Measurements from ENCODE around the gene DOCK4.

Gene DOCK4

DNA sequence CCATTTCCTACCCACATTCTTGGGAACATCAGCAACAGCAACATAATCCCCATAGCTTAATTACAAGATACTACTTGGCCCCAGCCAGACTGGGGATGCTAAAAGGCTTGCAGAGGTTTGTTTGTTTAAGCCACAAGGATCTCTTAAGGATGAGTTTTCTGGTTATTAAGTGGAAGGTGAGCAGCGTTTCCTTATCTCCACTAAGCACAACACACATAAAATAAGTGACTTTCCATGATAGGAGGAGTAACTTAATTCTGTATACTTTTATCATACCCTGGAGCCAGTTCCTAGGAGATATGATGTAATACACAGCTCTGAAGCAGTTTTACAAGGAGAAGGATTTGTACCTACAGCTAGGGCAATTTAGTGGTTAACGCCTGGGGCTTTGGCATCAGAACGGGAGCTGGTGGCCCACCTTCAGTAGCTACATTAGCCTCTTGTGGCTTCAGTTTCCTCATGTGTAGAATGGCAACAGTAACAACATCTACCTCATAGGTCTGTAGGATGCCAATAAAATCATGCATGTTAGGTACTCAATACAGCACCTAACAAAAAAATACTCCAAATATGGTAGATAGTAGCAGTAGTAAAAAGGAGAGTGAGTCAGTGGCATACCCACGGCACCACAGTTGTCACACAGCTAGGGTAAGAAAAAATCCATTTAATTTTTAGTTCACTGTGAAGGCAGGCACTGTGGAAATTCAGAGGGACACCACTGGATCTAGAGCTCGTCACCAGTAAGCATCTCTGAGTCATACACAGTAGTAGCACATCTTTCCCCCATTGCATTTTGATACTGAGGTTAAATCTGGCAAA is 55.2 kb downstream of the DOCK4 start:
- Histone ChIP-seq H3K4me3 (ENCODE audit: low read depth, low read length) (no peak overlapping the region), H3K27me3 (ENCODE audit: control insufficient read depth, insufficient read depth, low read length) (no peaks in the 10 kb centered on the region), H3K9ac (ENCODE audit: low read depth, low read length) (no peak overlapping the region), H3K9me3 (ENCODE audit: control insufficient read depth, insufficient read depth, low read length) (no peaks in the 10 kb centered on the region), H3K4me1 (ENCODE audit: control insufficient read depth, insufficient read depth, low read length) (peaks cover 5% of the 10 kb centered on the region), H3K36me3 (ENCODE audit: control insufficient read depth, insufficient read depth, low read length) (no peaks in the 10 kb centered on the region)

DNA sequence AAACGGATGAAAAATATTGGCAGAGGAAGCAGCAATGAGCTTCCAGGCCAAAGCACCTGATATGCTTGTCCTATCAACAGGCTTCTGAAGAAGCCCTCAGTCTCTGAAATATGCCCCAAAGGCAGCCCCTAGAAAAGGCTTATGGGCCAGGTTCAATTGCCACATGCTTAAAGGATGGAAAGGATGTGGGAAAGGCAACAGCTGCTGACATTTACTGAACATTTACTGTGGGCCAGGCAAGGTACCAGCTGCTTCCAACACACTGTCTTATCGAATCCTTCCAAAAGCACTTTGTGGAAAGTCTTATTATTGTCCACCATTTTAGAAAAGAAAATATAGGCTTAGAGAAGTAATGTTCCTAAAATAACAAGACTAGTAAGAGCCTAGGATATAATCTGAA is 56.5 kb downstream of the DOCK4 start:
- no peak overlapping the region for H3K4me3 ChIP-seq (ENCODE audit: low read depth, low read length)
- H3K36me3 ChIP-seq (ENCODE audit: control insufficient read depth, insufficient read depth, low read length), result no peaks in the 10 kb centered on the region
- no peaks in the 10 kb centered on the region for H3K9me3 ChIP-seq (ENCODE audit: control insufficient read depth, insufficient read depth, low read length)
- H3K9ac ChIP-seq (ENCODE audit: low read depth, low read length), result no peak overlapping the region
- no peaks in the 10 kb centered on the region for H3K27me3 ChIP-seq (ENCODE audit: control insufficient read depth, insufficient read depth, low read length)
- H3K4me1 ChIP-seq (ENCODE audit: control insufficient read depth, insufficient read depth, low read length), result peaks cover 3% of the 10 kb centered on the region

DNA sequence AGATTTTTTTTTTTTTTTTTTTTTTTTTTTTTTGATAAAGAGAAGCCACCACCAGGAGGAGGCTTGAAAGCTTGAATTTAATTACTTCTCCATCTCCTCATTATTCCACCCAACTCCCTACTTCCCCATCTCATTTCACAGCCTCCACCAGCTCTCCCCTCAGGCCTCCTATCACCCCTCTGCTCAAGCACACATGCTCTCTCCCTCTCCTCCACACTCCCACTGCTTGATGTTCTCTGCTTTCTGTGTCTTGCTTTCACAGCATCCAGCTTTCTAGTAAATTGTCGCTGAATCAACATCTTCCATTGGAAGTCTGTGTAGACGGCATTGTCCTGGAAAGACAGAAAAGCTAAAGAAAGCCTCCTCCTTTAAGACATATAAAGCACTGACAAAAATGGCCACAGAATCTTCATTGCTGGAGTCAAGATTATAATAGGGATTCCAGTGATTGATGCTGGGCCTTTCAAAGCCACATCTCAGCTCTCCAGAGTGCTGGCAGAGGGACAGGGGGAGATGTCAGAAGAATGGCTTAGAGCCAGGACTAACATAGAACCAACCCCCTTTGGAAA is 58.3 kb downstream of the DOCK4 start:
- Histone ChIP-seq H3K9me3 (ENCODE audit: control insufficient read depth, insufficient read depth, low read length) (no peaks in the 10 kb centered on the region), H3K27me3 (ENCODE audit: control insufficient read depth, insufficient read depth, low read length) (no peaks in the 10 kb centered on the region), H3K9ac (ENCODE audit: low read depth, low read length) (no peak overlapping the region), H3K4me1 (ENCODE audit: control insufficient read depth, insufficient read depth, low read length) (no peaks in the 10 kb centered on the region), H3K36me3 (ENCODE audit: control insufficient read depth, insufficient read depth, low read length) (no peaks in the 10 kb centered on the region), H3K4me3 (ENCODE audit: low read depth, low read length) (no peak overlapping the region)

DNA sequence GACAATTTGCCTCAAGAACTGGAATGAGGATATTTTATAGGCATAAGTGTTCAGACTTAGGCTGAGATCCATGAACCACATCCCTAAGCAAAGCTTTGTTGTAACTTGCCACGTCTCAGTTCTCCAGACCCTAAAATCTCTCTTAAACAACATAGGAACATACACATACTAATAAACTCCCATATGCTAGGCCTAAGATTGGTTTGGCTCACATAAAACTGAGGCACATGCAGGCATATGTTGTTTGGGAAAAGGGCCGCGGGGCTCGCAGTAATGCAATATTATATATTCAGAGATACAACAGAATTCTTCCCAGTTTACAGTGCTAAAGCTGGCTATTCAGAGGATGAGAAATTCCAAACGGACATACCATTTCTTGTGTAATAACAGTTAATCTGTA is 61.0 kb downstream of the DOCK4 start:
- Histone ChIP-seq H3K36me3 (ENCODE audit: control insufficient read depth, insufficient read depth, low read length) (no peaks in the 10 kb centered on the region), H3K9ac (ENCODE audit: low read depth, low read length) (no peak overlapping the region), H3K27me3 (ENCODE audit: control insufficient read depth, insufficient read depth, low read length) (no peaks in the 10 kb centered on the region), H3K9me3 (ENCODE audit: control insufficient read depth, insufficient read depth, low read length) (no peaks in the 10 kb centered on the region), H3K4me3 (ENCODE audit: low read depth, low read length) (no peak overlapping the region), H3K4me1 (ENCODE audit: control insufficient read depth, insufficient read depth, low read length) (peaks cover 3% of the 10 kb centered on the region)

DNA sequence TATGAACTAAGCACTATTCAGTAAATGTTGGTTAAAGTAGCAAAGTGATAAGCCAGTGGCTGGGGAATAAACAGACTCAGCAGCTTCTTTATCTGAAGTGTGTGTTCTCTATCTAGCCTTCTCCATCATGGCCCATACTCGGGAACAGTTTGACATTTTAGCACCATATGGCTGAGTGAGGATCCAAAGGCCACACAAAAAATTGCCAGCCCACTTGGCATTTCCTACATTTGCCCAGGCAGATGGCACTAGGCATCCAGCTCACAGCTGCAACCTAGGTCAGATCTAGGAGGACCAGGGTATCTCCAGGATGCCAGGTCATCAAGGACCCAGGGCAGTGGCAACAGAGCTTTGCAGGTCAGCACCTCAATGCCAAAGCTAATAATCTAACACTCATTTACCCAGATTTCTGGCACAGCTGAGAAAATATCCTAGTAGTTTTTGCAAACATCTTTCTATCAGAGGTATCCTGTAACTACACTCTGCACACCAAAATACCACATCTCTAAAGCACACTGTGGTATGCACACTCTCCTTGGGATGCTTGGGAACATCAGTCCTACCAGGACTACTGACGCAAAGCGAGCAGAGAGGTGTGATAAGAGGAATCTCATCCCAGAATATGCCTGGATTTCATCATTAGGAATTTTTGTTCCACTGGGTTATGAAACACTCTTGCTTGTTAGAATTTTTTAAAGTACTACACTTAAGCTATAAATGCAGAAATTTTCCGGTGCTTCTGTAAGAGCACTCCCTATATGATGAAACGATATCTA is 61.7 kb downstream of the DOCK4 start:
- Histone ChIP-seq H3K9ac (ENCODE audit: low read depth, low read length) (no peak overlapping the region), H3K27me3 (ENCODE audit: control insufficient read depth, insufficient read depth, low read length) (no peaks in the 10 kb centered on the region), H3K4me1 (ENCODE audit: control insufficient read depth, insufficient read depth, low read length) (peaks cover 5% of the 10 kb centered on the region), H3K36me3 (ENCODE audit: control insufficient read depth, insufficient read depth, low read length) (no peaks in the 10 kb centered on the region), H3K9me3 (ENCODE audit: control insufficient read depth, insufficient read depth, low read length) (no peaks in the 10 kb centered on the region), H3K4me3 (ENCODE audit: low read depth, low read length) (no peak overlapping the region)

DNA sequence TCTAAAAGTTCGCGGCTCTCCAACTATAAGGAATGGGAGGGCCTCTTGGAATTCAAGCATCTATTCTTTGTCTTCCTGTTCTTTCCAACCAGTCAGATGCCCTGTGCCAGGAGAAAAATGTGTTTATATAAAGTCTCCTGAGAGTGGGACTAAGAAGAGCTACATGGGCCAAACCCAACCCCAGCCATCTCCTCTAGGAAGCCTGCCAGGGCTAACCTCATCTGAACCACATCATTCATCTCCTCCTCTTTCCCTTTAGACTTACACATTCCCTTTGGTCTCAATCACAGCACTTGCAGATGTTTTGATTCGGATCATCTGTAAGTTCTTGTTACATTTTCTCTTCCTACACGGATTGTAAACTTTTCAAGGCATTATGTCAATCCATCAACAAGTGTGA is 62.6 kb downstream of the DOCK4 start:
- Histone ChIP-seq H3K9ac (ENCODE audit: low read depth, low read length) (no peak overlapping the region), H3K9me3 (ENCODE audit: control insufficient read depth, insufficient read depth, low read length) (no peaks in the 10 kb centered on the region), H3K27me3 (ENCODE audit: control insufficient read depth, insufficient read depth, low read length) (no peaks in the 10 kb centered on the region), H3K4me3 (ENCODE audit: low read depth, low read length) (no peak overlapping the region), H3K36me3 (ENCODE audit: control insufficient read depth, insufficient read depth, low read length) (no peaks in the 10 kb centered on the region), H3K4me1 (ENCODE audit: control insufficient read depth, insufficient read depth, low read length) (peaks cover 5% of the 10 kb centered on the region)

DNA sequence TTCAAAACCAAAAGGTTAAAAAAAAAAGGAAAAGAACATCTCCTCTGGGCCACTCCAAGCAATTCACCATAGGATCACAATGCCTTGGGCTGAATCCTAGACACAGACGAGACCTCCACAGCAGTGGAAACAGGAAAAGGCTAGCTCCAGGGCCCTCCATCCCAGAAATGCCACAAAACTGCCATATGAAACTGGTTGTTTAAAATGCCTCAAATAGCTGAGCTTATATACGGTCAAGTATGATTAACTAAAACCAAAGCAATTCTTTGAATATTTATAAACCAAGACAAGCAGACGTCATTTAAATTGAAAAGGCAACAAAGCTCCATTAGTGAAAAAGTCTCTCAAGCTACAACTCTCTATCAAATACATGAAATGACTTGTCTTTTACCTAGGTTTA is 63.1 kb downstream of the DOCK4 start:
- H3K4me3 ChIP-seq (ENCODE audit: low read depth, low read length), result no peak overlapping the region
- H3K27me3 ChIP-seq (ENCODE audit: control insufficient read depth, insufficient read depth, low read length), result no peaks in the 10 kb centered on the region
- H3K4me1 ChIP-seq (ENCODE audit: control insufficient read depth, insufficient read depth, low read length), result peaks cover 5% of the 10 kb centered on the region
- H3K9me3 ChIP-seq (ENCODE audit: control insufficient read depth, insufficient read depth, low read length), result no peaks in the 10 kb centered on the region
- no peak overlapping the region for H3K9ac ChIP-seq (ENCODE audit: low read depth, low read length)
- H3K36me3 ChIP-seq (ENCODE audit: control insufficient read depth, insufficient read depth, low read length), result no peaks in the 10 kb centered on the region

DNA sequence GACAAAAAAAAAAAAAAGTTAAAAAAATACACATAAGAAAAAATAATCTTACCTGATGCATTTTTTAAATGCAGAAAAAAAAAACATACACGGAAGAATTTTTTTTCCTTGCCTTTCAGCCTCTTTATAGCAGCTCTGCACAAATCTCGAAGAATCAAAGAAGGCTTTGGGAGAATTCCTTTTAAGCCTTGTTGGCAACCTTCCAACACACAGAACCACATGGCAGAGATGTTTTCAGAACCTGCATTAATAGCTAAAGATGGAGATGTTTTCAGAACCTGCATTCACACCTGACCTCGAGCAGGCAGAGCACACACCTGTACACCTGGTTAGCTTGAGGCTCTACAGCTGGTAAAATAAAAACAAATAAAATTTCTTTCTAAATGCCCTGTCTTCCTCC is 65.6 kb downstream of the DOCK4 start:
- Histone ChIP-seq H3K4me1 (ENCODE audit: control insufficient read depth, insufficient read depth, low read length) (peaks cover 16% of the 10 kb centered on the region), H3K36me3 (ENCODE audit: control insufficient read depth, insufficient read depth, low read length) (no peaks in the 10 kb centered on the region), H3K27me3 (ENCODE audit: control insufficient read depth, insufficient read depth, low read length) (no peaks in the 10 kb centered on the region), H3K9me3 (ENCODE audit: control insufficient read depth, insufficient read depth, low read length) (no peaks in the 10 kb centered on the region), H3K4me3 (ENCODE audit: low read depth, low read length) (no peak overlapping the region), H3K9ac (ENCODE audit: low read depth, low read length) (no peak overlapping the region)

DNA sequence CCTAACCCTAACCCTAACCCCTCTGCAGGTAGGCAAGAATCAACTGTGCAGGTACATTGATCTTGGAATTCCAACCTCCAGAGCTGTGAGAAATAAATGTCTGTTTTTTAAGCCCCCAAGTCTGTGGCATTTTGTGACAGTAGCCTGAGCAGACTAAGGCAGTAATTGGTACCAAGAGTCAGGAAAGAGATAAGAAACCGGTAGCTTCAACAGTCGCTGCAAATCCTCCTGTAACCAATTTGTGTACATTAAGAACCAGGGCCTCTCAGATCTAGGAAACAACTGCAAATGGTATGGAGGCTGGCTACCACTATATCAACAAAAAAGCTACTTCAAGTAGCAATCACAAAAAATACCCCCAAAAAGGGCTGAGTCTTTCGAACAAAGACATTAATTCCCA is 67.3 kb downstream of the DOCK4 start:
- H3K4me3 ChIP-seq (ENCODE audit: low read depth, low read length), result no peak overlapping the region
- no peaks in the 10 kb centered on the region for H3K9me3 ChIP-seq (ENCODE audit: control insufficient read depth, insufficient read depth, low read length)
- no peaks in the 10 kb centered on the region for H3K27me3 ChIP-seq (ENCODE audit: control insufficient read depth, insufficient read depth, low read length)
- H3K36me3 ChIP-seq (ENCODE audit: control insufficient read depth, insufficient read depth, low read length), result no peaks in the 10 kb centered on the region
- peaks cover 16% of the 10 kb centered on the region for H3K4me1 ChIP-seq (ENCODE audit: control insufficient read depth, insufficient read depth, low read length)
- H3K9ac ChIP-seq (ENCODE audit: low read depth, low read length), result no peak overlapping the region

DNA sequence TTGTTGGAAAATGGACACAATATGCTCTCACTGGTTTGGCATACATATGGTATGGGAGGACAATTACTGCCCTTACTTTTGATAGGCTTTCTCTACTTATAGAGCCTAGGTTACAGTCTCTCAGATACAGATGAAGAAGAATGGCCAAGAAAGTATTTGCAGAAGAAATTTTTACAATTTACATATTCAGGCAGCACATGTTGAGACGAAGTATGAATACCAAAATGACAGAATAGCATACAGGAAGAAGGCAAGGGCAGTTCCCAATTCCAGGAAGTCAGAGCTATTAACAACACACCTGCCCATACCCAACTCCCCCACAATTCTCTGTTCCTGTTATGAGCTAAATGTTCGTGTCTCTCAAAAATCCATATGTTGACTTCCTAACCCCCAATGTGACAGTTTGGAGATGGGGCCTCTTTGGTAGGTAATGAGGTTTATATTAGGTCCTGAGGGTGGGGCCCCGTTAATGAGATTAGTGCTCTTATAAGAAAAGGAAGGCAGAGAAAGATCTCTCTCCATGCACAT is 67.8 kb downstream of the DOCK4 start:
- Histone ChIP-seq H3K4me3 (ENCODE audit: low read depth, low read length) (no peak overlapping the region), H3K9ac (ENCODE audit: low read depth, low read length) (no peak overlapping the region), H3K27me3 (ENCODE audit: control insufficient read depth, insufficient read depth, low read length) (no peaks in the 10 kb centered on the region), H3K9me3 (ENCODE audit: control insufficient read depth, insufficient read depth, low read length) (no peaks in the 10 kb centered on the region), H3K4me1 (ENCODE audit: control insufficient read depth, insufficient read depth, low read length) (peaks cover 16% of the 10 kb centered on the region), H3K36me3 (ENCODE audit: control insufficient read depth, insufficient read depth, low read length) (no peaks in the 10 kb centered on the region)

DNA sequence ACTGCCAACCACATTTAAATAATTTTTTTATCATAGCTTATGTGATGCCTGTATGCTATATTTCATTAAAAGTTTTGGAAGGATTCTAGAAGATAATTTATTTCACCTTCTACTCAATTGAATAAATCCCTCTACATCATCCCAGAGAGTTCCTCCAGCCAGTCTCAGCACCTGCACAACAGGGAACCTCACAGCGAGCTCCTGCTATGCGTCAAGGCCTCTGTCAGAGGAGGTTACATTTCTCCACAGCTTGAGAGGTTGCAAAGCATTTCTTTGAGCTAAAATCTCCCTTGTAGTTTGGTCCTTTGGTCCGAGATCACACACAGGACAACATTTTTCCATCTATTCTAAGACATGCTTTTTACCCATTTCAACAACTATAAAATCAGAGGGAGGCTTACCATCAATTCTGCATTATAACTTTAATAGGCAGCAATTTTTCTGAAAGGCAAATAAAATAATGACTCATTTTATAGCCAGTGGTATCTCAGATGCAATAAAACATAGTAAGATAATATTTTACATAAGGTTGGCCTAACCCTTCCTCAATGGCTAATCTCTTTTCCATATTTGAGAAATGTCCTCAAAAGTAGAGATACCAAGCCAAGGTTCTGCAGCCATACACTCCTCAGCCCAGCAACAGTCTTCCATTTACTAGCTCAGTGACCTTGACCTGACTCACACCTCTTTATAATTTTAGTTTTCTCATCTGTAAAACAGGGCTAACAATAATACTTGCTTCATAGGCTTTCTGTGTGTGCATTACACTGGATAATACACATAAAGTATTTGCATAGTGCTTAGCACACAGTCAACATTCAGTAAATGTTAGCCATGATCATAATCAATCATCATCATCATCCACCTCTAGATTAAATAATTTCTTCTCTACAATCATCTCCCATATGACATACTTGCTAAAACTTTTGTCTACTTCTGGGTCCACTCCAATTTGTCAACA is 68.8 kb downstream of the DOCK4 start:
- no peak overlapping the region for H3K9ac ChIP-seq (ENCODE audit: low read depth, low read length)
- no peaks in the 10 kb centered on the region for H3K36me3 ChIP-seq (ENCODE audit: control insufficient read depth, insufficient read depth, low read length)
- no peaks in the 10 kb centered on the region for H3K27me3 ChIP-seq (ENCODE audit: control insufficient read depth, insufficient read depth, low read length)
- H3K9me3 ChIP-seq (ENCODE audit: control insufficient read depth, insufficient read depth, low read length), result no peaks in the 10 kb centered on the region
- H3K4me1 ChIP-seq (ENCODE audit: control insufficient read depth, insufficient read depth, low read length), result peaks cover 16% of the 10 kb centered on the region
- no peak overlapping the region for H3K4me3 ChIP-seq (ENCODE audit: low read depth, low read length)
